ENCODE measurements around the gene SF3B5.

The SF3B5 gene

GRCh38 chr6:144143106-144143505 lies 47.7 kb upstream of the SF3B5 start:
- no peaks in the 10 kb centered on the region for H3K9me3 ChIP-seq (ENCODE audit: control insufficient read depth, insufficient read depth, low read length)
- no peaks in the 10 kb centered on the region for H3K36me3 ChIP-seq (ENCODE audit: control insufficient read depth, low read length)
- peaks cover 8% of the 10 kb centered on the region for H3K4me1 ChIP-seq (ENCODE audit: control insufficient read depth, low read length)
- H3K9me2 ChIP-seq (replicated peaks; ENCODE audit: control insufficient read depth, low read length), result no peaks in the 10 kb centered on the region
- H3K4me3 ChIP-seq (ENCODE audit: low read length), result no peak overlapping the region
- H3F3A ChIP-seq (ENCODE audit: control insufficient read depth, insufficient read depth), result no peaks in the 10 kb centered on the region
- no peak overlapping the region for H3K27ac ChIP-seq (ENCODE audit: low read depth, low read length)
- no peaks in the 10 kb centered on the region for H4K20me1 ChIP-seq (ENCODE audit: control insufficient read depth, insufficient read depth, low read depth, low read length)
- no peak for TF ChIP-seq EZH2phosphoT487 (IDR thresholded peaks at IDR 0.05; ENCODE audit: borderline replicate concordance, low read length)
- no peak for TF ChIP-seq CTCF (IDR thresholded peaks at IDR 0.05; ENCODE audit: low read depth, low read length, poor library complexity, severe bottlenecking)
- peaks cover 13% of the 10 kb centered on the region for H3K27me3 ChIP-seq (ENCODE audit: control insufficient read depth, low read length)
- no peak overlapping the region for H3K4me2 ChIP-seq (ENCODE audit: low read length)
- H3K79me2 ChIP-seq (ENCODE audit: control insufficient read depth, low read length), result no peaks in the 10 kb centered on the region

- peaks cover 8% of the 10 kb centered on the region for H3K4me1 ChIP-seq (ENCODE audit: control insufficient read depth, low read length)
- no peak overlapping the region for H3K27ac ChIP-seq (ENCODE audit: low read depth, low read length)
- H3K27me3 ChIP-seq (ENCODE audit: control insufficient read depth, low read length), result peaks cover 10% of the 10 kb centered on the region
- no peaks in the 10 kb centered on the region for H4K20me1 ChIP-seq (ENCODE audit: control insufficient read depth, insufficient read depth, low read depth, low read length)
- no peak overlapping the region for H3K4me2 ChIP-seq (ENCODE audit: low read length)
- H3K4me3 ChIP-seq (ENCODE audit: low read length), result no peak overlapping the region
- no peak for TF ChIP-seq CTCF (IDR thresholded peaks at IDR 0.05; ENCODE audit: low read depth, low read length, poor library complexity, severe bottlenecking)
- H3K79me2 ChIP-seq (ENCODE audit: control insufficient read depth, low read length), result no peaks in the 10 kb centered on the region
- no peaks in the 10 kb centered on the region for H3K9me3 ChIP-seq (ENCODE audit: control insufficient read depth, insufficient read depth, low read length)
- no peaks in the 10 kb centered on the region for H3K36me3 ChIP-seq (ENCODE audit: control insufficient read depth, low read length)
- H3K9me2 ChIP-seq (replicated peaks; ENCODE audit: control insufficient read depth, low read length), result no peaks in the 10 kb centered on the region
- no peaks in the 10 kb centered on the region for H3F3A ChIP-seq (ENCODE audit: control insufficient read depth, insufficient read depth)
These were observed 46.1 kb upstream of the SF3B5 start for GRCh38 chr6:144141470-144141869.

- Histone ChIP-seq H3K4me1 (ENCODE audit: control insufficient read depth, low read length) (peaks cover 8% of the 10 kb centered on the region), H3K79me2 (ENCODE audit: control insufficient read depth, low read length) (no peaks in the 10 kb centered on the region), H3K4me2 (ENCODE audit: low read length) (peak overlapping the region; percentile 29), H3K27me3 (ENCODE audit: control insufficient read depth, low read length) (peaks cover 10% of the 10 kb centered on the region), H3K9me3 (ENCODE audit: control insufficient read depth, insufficient read depth, low read length) (no peaks in the 10 kb centered on the region), H3K36me3 (ENCODE audit: control insufficient read depth, low read length) (no peaks in the 10 kb centered on the region), H3F3A (ENCODE audit: control insufficient read depth, insufficient read depth) (no peaks in the 10 kb centered on the region), H3K4me3 (ENCODE audit: low read length) (no peak overlapping the region; the same call in 1 of the 2 replicates), H3K9me2 (replicated peaks; ENCODE audit: control insufficient read depth, low read length) (no peaks in the 10 kb centered on the region), H3K27ac (ENCODE audit: low read depth, low read length) (no peak overlapping the region), H4K20me1 (ENCODE audit: control insufficient read depth, insufficient read depth, low read depth, low read length) (no peaks in the 10 kb centered on the region)
- no peak for TF ChIP-seq EZH2phosphoT487 (IDR thresholded peaks at IDR 0.05; ENCODE audit: borderline replicate concordance, low read length)
These were observed 45.5 kb upstream of the SF3B5 start for GRCh38 chr6:144140867-144141266.

GRCh38 chr6:144139817-144140216 lies 44.4 kb upstream of the SF3B5 start:
- Histone ChIP-seq H4K20me1 (ENCODE audit: control insufficient read depth, insufficient read depth, low read depth, low read length) (no peaks in the 10 kb centered on the region), H3K4me3 (ENCODE audit: low read length) (no peak overlapping the region), H3K79me2 (ENCODE audit: control insufficient read depth, low read length) (no peaks in the 10 kb centered on the region), H3K4me1 (ENCODE audit: control insufficient read depth, low read length) (peaks cover 8% of the 10 kb centered on the region), H3F3A (ENCODE audit: control insufficient read depth, insufficient read depth) (no peaks in the 10 kb centered on the region), H3K4me2 (ENCODE audit: low read length) (no peak overlapping the region), H3K9me3 (ENCODE audit: control insufficient read depth, insufficient read depth, low read length) (no peaks in the 10 kb centered on the region), H3K27ac (ENCODE audit: low read depth, low read length) (no peak overlapping the region), H3K36me3 (ENCODE audit: control insufficient read depth, low read length) (no peaks in the 10 kb centered on the region), H3K27me3 (ENCODE audit: control insufficient read depth, low read length) (peaks cover 7% of the 10 kb centered on the region), H3K9me2 (replicated peaks; ENCODE audit: control insufficient read depth, low read length) (no peaks in the 10 kb centered on the region)
- TF ChIP-seq EZH2phosphoT487 (IDR thresholded peaks at IDR 0.05; ENCODE audit: borderline replicate concordance, low read length) (no peak), CTCF (IDR thresholded peaks at IDR 0.05; ENCODE audit: low read depth, low read length, poor library complexity, severe bottlenecking) (no peak)
